Breast epithelium (tissue), 3 donors: ENCODE results near the gene RTL10.

Experiments used
- CTCF ChIP-seq, 3 donors: fragments of 450-650 bp; IDR thresholded peaks; one replicate each; pipeline ENCODE4 v1.5.1; 2016 to 2017; ENCODE audit warnings: antibody characterized with exemption in 3 of 3, mild to moderate bottlenecking in 3 of 3, moderate library complexity in 3 of 3
- POLR2A ChIP-seq: fragments of 450-650 bp; IDR thresholded peaks from one replicate; pipeline ENCODE4 v1.6.1; 2016; ENCODE audit warnings: antibody characterized with exemption, mild to moderate bottlenecking, moderate library complexity
- POLR2AphosphoS5 ChIP-seq, 3 donors: sonication (generic); formaldehyde crosslinking; IDR thresholded peaks; one replicate each; pipeline ENCODE4 v1.6.1; 2017; ENCODE audit warnings: antibody characterized with exemption in 3 of 3

GRCh38 chr22:19866665-19867009 lies 12.0 kb upstream of the RTL10 start:
- TF ChIP-seq CTCF (IDR thresholded peaks at IDR 0.05) (no peak), POLR2AphosphoS5 (IDR thresholded peaks at IDR 0.05) (no peak), POLR2A (no peak)
